HFFc6 (cell line): Measurements from ENCODE around the gene CAPN12. TPM values are rescaled to one million over a fixed set of nuclear protein-coding genes. Genes with fewer than 3 reads are reported as not detected.

ENCODE experiments used
- DNase-seq: peaks from one replicate; pipeline ENCODE4 v3.0.0-alpha.2; 2018
- H3K27ac Mint-ChIP-seq: 2 replicates; pipeline ENCODE4 v1.8.0; 2020; ENCODE audit warnings: mild to moderate bottlenecking, mixed read lengths
- H3K27me3 Mint-ChIP-seq: 2 replicates; pipeline ENCODE4 v1.8.0; 2021; ENCODE audit warnings: mild to moderate bottlenecking, moderate library complexity, mixed read lengths; ENCODE audit not compliant: insufficient read depth
- H3K36me3 Mint-ChIP-seq: 2 replicates; pipeline ENCODE4 v1.8.0; 2021; ENCODE audit warnings: low read depth, mixed read lengths
- H3K4me1 Mint-ChIP-seq: 2 replicates; pipeline ENCODE4 v1.8.0; 2020; ENCODE audit warnings: low read depth, mixed read lengths
- H3K4me3 Mint-ChIP-seq: 2 replicates; pipeline ENCODE4 v1.8.0; 2020; ENCODE audit warnings: mild to moderate bottlenecking, moderate library complexity, mixed read lengths
- H3K9me3 Mint-ChIP-seq: 2 replicates; pipeline ENCODE4 v1.8.0; 2020; ENCODE audit warnings: mild to moderate bottlenecking, mixed read lengths
- CTCF ChIP-seq: fragments of 200-600 bp; sonication (generic); IDR thresholded peaks from 2 replicates; pipeline ENCODE4 v1.5.0; 2021; ENCODE audit warnings: antibody characterized with exemption, mild to moderate bottlenecking
- total RNA-seq, 6 experiments: library from RNA; stranded (reverse); fragmentation: NEBNext Ultra II Directional; extraction: Animal tissue kit (Norgen Biotek cat#: 25700); gene quantifications; 2 replicates in 1 of 6; 3 replicates in 5 of 6; pipeline ENCODE4 v1.2.3, GENCODE V29; 2021

The CAPN12 gene
- total RNA-seq, 6 experiments from 2014 or later, result 0.09 to 0.45 (median 0.19) TPM

GRCh38 chr19:38742906-38743305 lies 1.4 kb downstream of the CAPN12 start:
- H3K9me3 Mint-ChIP-seq, result peaks cover 2% of the 10 kb centered on the region; the same call in 1 of the 2 replicates
- no peak for DNase-seq
- TF ChIP-seq CTCF, result no peak
- no peaks in the 10 kb centered on the region for H3K36me3 Mint-ChIP-seq
- H3K4me1 Mint-ChIP-seq, result no peaks in the 10 kb centered on the region
- no peak overlapping the region for H3K27ac Mint-ChIP-seq
- no peak overlapping the region for H3K4me3 Mint-ChIP-seq
- peaks cover 2% of the 10 kb centered on the region for H3K27me3 Mint-ChIP-seq

DNA sequence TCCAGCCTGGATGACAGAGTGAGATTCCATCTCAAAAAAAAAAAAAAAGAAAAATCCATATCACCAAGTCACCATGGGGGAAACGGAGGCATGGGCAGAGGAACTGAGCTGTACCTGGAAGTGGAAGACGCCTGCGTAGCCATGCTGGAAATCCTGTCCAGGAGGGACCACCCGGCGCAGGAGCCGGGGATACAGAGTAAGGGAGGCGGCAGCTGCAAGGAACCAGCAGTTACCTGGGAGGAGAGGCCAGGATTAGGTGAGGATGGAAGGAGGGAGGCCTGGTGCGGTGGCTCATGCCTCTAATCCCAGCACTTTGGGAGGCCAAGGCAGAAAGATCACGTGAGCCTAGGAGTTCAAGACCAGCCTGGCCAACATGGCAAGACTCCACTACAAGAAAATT lies 2.0 kb downstream of the CAPN12 start:
- no peaks in the 10 kb centered on the region for H3K4me1 Mint-ChIP-seq
- TF ChIP-seq CTCF, result no peak
- H3K36me3 Mint-ChIP-seq, result no peaks in the 10 kb centered on the region
- H3K4me3 Mint-ChIP-seq, result no peak overlapping the region
- peaks cover 2% of the 10 kb centered on the region for H3K27me3 Mint-ChIP-seq
- DNase-seq, result no peak
- H3K9me3 Mint-ChIP-seq, result peaks cover 5% of the 10 kb centered on the region; the same call in 1 of the 2 replicates
- H3K27ac Mint-ChIP-seq, result no peak overlapping the region

- peaks cover 5% of the 10 kb centered on the region; the same call in 1 of the 2 replicates for H3K9me3 Mint-ChIP-seq
- no peak for TF ChIP-seq CTCF
- no peaks in the 10 kb centered on the region for H3K4me1 Mint-ChIP-seq
- DNase-seq, result no peak
- no peak overlapping the region for H3K27ac Mint-ChIP-seq
- no peaks in the 10 kb centered on the region for H3K36me3 Mint-ChIP-seq
- H3K27me3 Mint-ChIP-seq, result peaks cover 3% of the 10 kb centered on the region
- no peak overlapping the region for H3K4me3 Mint-ChIP-seq
These were observed 2.6 kb downstream of the CAPN12 start for GRCh38 chr19:38741670-38742069.

- no peak overlapping the region for H3K27ac Mint-ChIP-seq
- H3K27me3 Mint-ChIP-seq, result peaks cover 6% of the 10 kb centered on the region
- no peak for TF ChIP-seq CTCF
- H3K4me1 Mint-ChIP-seq, result no peaks in the 10 kb centered on the region
- no peaks in the 10 kb centered on the region for H3K36me3 Mint-ChIP-seq
- H3K9me3 Mint-ChIP-seq, result peaks cover 5% of the 10 kb centered on the region; the same call in 1 of the 2 replicates
- H3K4me3 Mint-ChIP-seq, result no peak overlapping the region
- no peak for DNase-seq
These were observed 3.3 kb downstream of the CAPN12 start for GRCh38 chr19:38740932-38741331.

GRCh38 chr19:38740257-38740592 lies 4.0 kb downstream of the CAPN12 start:
- H3K4me3 Mint-ChIP-seq, result no peak overlapping the region

More at GRCh38 chr19:38740257-38740592, 4.0 kb downstream of the CAPN12 start:
- no peak for DNase-seq
- H3K9me3 Mint-ChIP-seq, result peaks cover 5% of the 10 kb centered on the region; the same call in 1 of the 2 replicates
- no peak overlapping the region for H3K27ac Mint-ChIP-seq
- H3K27me3 Mint-ChIP-seq, result peaks cover 9% of the 10 kb centered on the region
- peaks cover under 1% of the 10 kb centered on the region; the same call in 1 of the 2 replicates for H3K4me1 Mint-ChIP-seq
- H3K36me3 Mint-ChIP-seq, result no peaks in the 10 kb centered on the region
- no peak for TF ChIP-seq CTCF
